PC-3 (cell line): ENCODE data around the gene HHATL.

ENCODE experiments used
- CTCF ChIP-seq: fragments of 300-600 bp; sonication (generic); conservative IDR thresholded peaks from 2 replicates; pipeline ENCODE4 v1.5.1; 2017; ENCODE audit warnings: antibody characterized with exemption, low read depth, mild to moderate bottlenecking, low read length
- EZH2 ChIP-seq: fragments of 300-600 bp; sonication (generic); IDR thresholded peaks from one replicate; pipeline ENCODE4 v1.6.1; 2017; ENCODE audit warnings: antibody characterized with exemption, mild to moderate bottlenecking, low read length; ENCODE audit not compliant: unreplicated experiment

GRCh38 chr3:42705058-42705767 lies 2.6 kb upstream of the HHATL start:
- TF ChIP-seq CTCF, result no peak
- TF ChIP-seq EZH2, result no peak
